Measurements from ENCODE around the gene ZFP14.

Gene ZFP14

GRCh38 chr19:36378625-36379509 is at the start of gene ZFP14:
Gene ZFP14 (minus strand): TSS chr19:36379201. CDS start chr19:36367892, 11,309 bp downstream.
- DNase-seq = peak; percentile 77 to 95

GRCh38 chr19:36423925-36424324 is 44.9 kb upstream of the ZFP14 start:
- no peak for DNase-seq

GRCh38 chr19:36421749-36422481 is 42.9 kb upstream of the ZFP14 start:
- DNase-seq = no peak

- DNase-seq = no peak
These were observed 42.2 kb upstream of the ZFP14 start for GRCh38 chr19:36420961-36421748.

GRCh38 chr19:36418287-36419001 is 39.4 kb upstream of the ZFP14 start, which contains the start of gene ZFP82:
Gene ZFP82 (minus strand): TSS chr19:36418644. CDS start chr19:36409789, 8,855 bp downstream.
- DNase-seq = peak; percentile 55 to 87

GRCh38 chr19:36417752-36418286 is 38.8 kb upstream of the ZFP14 start:
- no peak for DNase-seq

GRCh38 chr19:36409841-36410240 is 30.8 kb upstream of the ZFP14 start:
- DNase-seq = no peak

- DNase-seq = no peak
These were observed 29.1 kb upstream of the ZFP14 start for GRCh38 chr19:36408101-36408500.

- DNase-seq = no peak
These were observed 25.5 kb upstream of the ZFP14 start for GRCh38 chr19:36404498-36404897.

- DNase-seq = no peak
These were observed 22.5 kb upstream of the ZFP14 start for GRCh38 chr19:36401475-36401874.

- no peak for DNase-seq
These were observed 19.6 kb upstream of the ZFP14 start for GRCh38 chr19:36398571-36398970.

GRCh38 chr19:36392916-36393673 is 14.1 kb upstream of the ZFP14 start:
- DNase-seq = no peak

- no peak for DNase-seq
These were observed 464 bp upstream of the ZFP14 start for GRCh38 chr19:36379510-36379819.

- no peak for DNase-seq
These were observed 1.3 kb downstream of the ZFP14 start for GRCh38 chr19:36377541-36378178.

GRCh38 chr19:36373638-36374156 is 5.3 kb downstream of the ZFP14 start:
- no peak for DNase-seq

GRCh38 chr19:36371886-36372285 is 7.1 kb downstream of the ZFP14 start:
- no peak for DNase-seq

- no peak for DNase-seq
These were observed 15.2 kb downstream of the ZFP14 start for GRCh38 chr19:36363845-36364244.

- no peak for DNase-seq
These were observed 38.1 kb downstream of the ZFP14 start for GRCh38 chr19:36340786-36341372.

- peak; percentile 41 to 73 for DNase-seq
These were observed 47.4 kb downstream of the ZFP14 start for GRCh38 chr19:36331353-36332228.
